Stimulated activated CD8-positive, alpha-beta memory T cell treated with anti-CD3 and anti-CD28 coated beads, Interleukin-15, amount 100 ng/mL, for 24 hours (primary cell): ENCODE measurements around the gene DDTL.

Experiments used
- DNase-seq: peaks from one replicate; pipeline ENCODE4 v3.0.0-alpha.2; 2020; ENCODE audit warnings: low read depth

DDTL gene

GRCh38 chr22:24006207-24006913 is 39.7 kb downstream of the DDTL start:
- DNase-seq, result no peak

- DNase-seq, result no peak
Observed at GRCh38 chr22:24006914-24007214, 40.2 kb downstream of the DDTL start.

- DNase-seq, result no peak
Observed at GRCh38 chr22:24007253-24008021, 40.7 kb downstream of the DDTL start.

- DNase-seq, result no peak
Observed at GRCh38 chr22:24008022-24008283, 41.3 kb downstream of the DDTL start.

- DNase-seq, result no peak
Observed at GRCh38 chr22:24008381-24009226, 41.9 kb downstream of the DDTL start.

- DNase-seq, result no peak
Observed at GRCh38 chr22:24009227-24010017, 42.7 kb downstream of the DDTL start.

GRCh38 chr22:24010018-24010391 is 43.3 kb downstream of the DDTL start:
- no peak for DNase-seq

GRCh38 chr22:24011735-24012068 is 45.0 kb downstream of the DDTL start:
- no peak for DNase-seq

GRCh38 chr22:24016156-24016555 is 49.5 kb downstream of the DDTL start:
- no peak for DNase-seq

GRCh38 chr22:24021304-24021703 is 54.6 kb downstream of the DDTL start:
- DNase-seq, result no peak
